KOPT-K1 (cell line): Measurements from ENCODE around the gene SLC47A2.

Source experiments
- H3K27ac ChIP-seq: fragments of 200-600 bp; sonication (generic); 2 replicates; pipeline ENCODE4 v1.5.1; 2016; ENCODE audit warnings: antibody characterized with exemption, mild to moderate bottlenecking, low read depth, low read length; ENCODE audit not compliant: poor library complexity, severe bottlenecking
- H3K36me3 ChIP-seq: fragments of 200-600 bp; sonication (generic); 2 replicates; pipeline ENCODE4 v1.5.1; 2017; ENCODE audit warnings: antibody characterized with exemption, mild to moderate bottlenecking, low read length, moderate library complexity; ENCODE audit not compliant: insufficient read depth
- H3K9me3 ChIP-seq: fragments of 200-600 bp; sonication (generic); 2 replicates; pipeline ENCODE4 v1.5.1; 2017; ENCODE audit warnings: antibody characterized with exemption, low read length, mild to moderate bottlenecking; ENCODE audit not compliant: insufficient read depth, poor library complexity, severe bottlenecking

SLC47A2 gene

DNA sequence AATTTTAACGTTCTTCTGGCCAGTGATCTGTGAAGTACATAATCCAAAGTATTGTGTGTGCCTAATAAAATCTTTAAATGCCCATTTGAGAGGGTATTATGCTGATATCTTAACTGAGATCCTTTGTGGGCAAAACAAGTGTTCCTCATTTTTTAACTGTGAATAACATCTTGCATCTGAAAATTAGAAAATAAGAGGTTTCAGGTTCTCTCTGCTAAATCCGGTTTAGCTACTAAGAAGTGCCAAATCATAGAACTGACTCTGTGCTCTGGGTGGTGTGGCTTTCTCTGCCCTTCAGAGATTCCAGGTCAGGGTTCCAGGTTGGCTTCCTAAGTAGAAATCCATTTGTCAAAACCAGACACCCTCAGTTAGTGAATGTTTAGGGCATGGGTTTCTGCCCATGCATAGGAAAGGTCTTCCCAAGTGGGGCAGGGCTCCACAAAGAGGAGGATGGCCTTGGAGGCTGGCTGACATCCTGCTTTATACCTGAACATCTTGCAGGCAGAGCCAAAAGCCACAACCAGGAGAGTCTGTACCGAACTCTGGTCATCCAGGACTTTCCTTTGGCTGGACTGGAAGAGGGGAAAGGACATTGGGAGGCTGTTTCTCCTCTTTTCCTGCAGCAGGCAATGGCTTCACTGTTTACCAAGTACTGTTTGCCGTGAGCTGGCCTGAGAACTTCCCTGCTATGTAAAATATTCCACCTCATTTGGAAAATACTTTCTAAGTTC lies 59.4 kb downstream of the SLC47A2 start:
- Histone ChIP-seq H3K9me3 (no peaks in the 10 kb centered on the region), H3K36me3 (no peaks in the 10 kb centered on the region), H3K27ac (no peak overlapping the region)

DNA sequence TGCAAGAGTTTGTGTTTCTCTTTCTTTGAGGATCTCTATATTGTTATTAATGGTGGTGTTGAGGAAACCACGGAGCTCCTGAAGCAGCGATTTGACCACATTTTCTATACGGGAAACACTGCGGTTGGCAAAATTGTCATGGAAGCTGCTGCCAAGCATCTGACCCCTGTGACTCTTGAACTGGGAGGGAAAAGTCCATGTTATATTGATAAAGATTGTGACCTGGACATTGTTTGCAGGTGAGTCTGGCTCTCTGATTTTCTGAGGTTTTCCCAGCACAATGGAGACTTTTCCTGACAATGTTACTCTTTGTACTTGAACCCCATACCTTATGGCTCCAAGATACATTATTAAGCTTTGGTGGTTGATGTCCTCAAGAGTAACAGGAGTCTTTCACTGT lies 60.0 kb downstream of the SLC47A2 start:
- no peaks in the 10 kb centered on the region for H3K36me3 ChIP-seq
- no peaks in the 10 kb centered on the region for H3K9me3 ChIP-seq

DNA sequence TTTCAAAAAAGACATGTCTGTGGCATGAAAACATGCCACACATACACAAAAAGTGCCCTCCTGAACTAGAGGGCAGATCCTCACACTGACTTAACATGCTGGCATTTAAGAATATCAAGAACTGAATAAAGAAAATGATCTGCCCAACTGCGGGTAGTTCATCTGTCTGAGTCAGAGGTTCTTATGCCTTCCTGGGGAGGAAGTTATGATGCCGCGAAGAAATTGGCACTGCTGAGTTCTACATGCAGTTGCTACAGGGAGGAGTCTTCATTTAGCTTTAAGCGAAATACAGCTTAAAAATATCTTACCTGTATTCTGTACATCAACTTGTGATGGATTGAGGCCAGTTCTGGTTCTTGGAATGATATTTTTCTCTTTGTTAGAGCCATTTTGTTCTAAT lies 61.5 kb downstream of the SLC47A2 start:
- Histone ChIP-seq H3K36me3 (no peaks in the 10 kb centered on the region), H3K27ac (no peak overlapping the region), H3K9me3 (no peaks in the 10 kb centered on the region)

More for the DNA sequence above, 60.0 kb downstream of the SLC47A2 start:
- H3K27ac ChIP-seq, result no peak overlapping the region

DNA sequence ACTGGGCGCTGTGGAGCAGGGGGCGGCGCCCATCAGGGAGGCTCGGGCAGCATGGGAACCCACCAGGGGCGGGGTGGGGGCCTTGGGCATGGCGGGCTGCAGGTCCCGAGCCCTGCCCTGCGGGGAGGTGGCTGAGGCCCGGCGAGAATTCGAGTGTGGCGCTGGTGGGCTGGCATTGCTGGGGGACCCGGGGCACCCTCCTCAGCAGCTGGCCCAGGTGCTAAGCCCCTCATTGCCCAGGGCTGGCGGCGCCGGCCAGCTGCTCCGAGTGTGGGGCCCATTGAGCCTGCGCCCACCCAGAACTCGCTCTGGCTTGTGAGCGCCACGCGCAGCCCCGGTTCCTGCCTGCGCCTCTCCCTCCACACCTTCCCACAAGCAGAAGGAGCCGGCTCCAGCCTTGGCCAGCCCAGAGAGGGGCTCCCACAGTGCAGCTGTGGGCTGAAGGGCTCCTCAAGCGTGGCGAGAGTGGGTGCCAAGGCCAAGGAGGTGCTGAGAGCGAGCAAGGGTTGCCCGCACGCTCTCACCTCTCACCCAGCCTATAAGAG lies 62.0 kb downstream of the SLC47A2 start:
- H3K27ac ChIP-seq, result no peak overlapping the region
- no peaks in the 10 kb centered on the region for H3K36me3 ChIP-seq
- no peaks in the 10 kb centered on the region for H3K9me3 ChIP-seq

DNA sequence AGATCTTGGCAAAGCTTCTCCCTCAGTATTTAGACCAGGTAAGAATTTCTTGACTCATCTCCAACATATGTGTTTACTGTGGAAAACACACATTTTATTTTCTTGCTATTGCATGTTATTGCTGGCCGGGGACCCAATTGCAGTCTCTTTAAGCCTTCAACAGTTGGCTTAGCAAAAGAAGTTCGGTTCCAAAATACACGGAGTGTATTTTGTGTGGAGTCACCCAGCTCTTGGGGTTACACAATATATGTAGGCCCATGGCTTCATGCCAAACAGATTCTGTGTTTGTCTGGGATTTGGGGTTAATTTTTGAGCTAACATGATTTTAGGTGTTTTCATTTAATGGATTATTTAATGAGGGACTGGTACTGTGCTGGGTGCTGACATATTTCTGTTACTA lies 63.8 kb downstream of the SLC47A2 start:
- Histone ChIP-seq H3K9me3 (no peaks in the 10 kb centered on the region), H3K27ac (no peak overlapping the region), H3K36me3 (no peaks in the 10 kb centered on the region)

DNA sequence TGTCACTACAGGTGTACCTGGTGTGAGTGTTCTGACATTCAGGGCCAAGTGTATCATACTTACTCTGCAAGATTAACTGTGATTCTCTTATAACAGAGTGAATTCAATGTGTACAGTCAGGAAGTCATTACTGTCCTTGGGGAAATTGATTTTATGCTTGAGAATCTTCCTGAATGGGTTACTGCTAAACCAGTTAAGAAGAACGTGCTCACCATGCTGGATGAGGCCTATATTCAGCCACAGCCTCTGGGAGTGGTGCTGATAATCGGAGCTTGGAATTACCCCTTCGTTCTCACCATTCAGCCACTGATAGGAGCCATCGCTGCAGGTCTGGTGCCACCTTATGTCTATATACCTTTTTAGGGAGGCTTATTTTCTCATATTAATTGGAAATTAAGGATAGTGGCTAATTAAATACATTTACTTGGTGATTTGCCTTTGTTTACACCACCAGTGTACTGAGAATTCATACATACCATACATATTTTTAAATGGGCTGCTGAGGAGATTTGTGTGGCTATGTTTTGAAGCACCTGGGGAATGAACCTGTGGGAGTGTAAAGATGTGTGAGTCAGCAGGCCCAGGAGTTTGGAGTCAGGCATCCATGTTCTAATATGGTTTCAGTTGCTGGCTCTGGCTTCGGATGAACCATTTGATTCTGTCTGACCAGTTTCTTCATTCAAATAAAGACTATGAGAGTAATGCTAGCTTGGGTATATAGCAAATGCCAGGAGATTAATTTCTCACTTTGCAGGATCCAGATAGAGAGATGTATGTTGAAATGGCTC lies 64.7 kb downstream of the SLC47A2 start:
- Histone ChIP-seq H3K9me3 (no peaks in the 10 kb centered on the region), H3K27ac (no peak overlapping the region), H3K36me3 (no peaks in the 10 kb centered on the region)

DNA sequence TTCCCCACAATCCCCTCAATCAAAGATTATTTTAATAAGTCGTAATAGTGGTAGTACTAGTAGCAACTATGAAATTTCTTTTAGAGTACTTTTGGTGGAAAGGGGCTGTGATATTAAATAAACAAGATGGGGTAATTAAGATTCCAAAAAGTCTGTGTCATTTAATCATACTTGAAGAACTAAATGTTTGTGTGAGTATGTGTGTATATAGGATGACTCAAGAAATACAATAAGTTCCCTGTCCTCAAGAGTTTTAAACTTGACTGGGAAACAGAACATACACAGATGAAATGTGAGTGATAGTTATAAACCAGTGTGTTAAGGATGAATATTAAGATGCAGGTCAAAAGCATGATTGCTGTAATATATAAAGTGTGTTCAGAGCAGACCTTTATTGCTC lies 65.6 kb downstream of the SLC47A2 start:
- no peaks in the 10 kb centered on the region for H3K9me3 ChIP-seq
- H3K27ac ChIP-seq, result no peak overlapping the region
- no peaks in the 10 kb centered on the region for H3K36me3 ChIP-seq

DNA sequence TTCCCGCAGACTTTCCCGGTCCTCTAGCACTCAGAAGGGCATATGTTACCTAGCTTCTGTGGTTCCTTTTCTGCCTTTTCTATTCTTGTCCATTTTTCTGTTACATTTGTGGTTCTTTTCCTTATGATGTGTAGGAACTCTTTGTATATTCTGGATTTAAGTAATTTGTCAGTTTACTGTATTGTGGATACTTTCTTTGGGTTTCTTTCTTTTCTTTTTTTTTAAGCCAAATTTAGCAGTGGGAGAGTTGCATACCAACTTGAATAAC lies 67.2 kb downstream of the SLC47A2 start:
- no peak overlapping the region for H3K27ac ChIP-seq
- no peaks in the 10 kb centered on the region for H3K36me3 ChIP-seq
- no peaks in the 10 kb centered on the region for H3K9me3 ChIP-seq

DNA sequence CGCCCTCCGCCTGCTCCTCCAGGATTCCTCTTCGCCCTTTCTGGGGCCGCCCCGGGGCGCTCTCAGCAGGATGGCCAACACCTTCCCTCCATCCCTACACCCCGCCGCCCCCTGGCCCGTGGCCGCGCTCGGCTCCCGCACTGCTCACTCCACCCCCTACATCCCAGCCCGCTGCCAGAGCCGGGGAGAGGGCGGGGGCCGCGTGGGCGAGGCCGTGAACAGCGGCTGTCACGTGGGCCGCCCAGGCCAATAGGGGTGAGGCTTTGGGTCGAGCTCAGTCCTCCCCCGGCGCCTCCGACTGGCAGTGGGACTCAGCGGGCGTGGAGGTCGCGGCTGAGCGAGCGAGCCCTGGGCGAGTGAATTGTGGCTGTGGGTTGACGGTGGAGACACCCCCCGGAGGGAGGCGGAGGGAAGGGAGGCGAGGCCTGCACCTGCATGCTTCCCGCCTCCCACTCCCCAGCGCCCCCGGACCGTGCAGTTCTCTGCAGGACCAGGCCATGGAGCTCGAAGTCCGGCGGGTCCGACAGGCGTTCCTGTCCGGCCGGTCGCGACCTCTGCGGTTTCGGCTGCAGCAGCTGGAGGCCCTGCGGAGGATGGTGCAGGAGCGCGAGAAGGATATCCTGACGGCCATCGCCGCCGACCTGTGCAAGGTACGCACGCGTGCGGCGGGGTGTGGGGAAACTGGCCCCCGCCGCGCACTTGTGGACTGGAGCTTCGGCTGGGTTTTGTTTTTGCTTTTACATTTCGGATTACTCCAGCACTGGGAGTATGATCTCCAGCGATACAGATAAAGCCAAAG lies 67.7 kb downstream of the SLC47A2 start, which contains the start of gene ALDH3A2:
Gene ALDH3A2, plus strand, starts transcription at position 277 of the 799 bp plus-strand sequence. Its CDS starts 221 bp downstream, at position 498.
- Histone ChIP-seq H3K27ac (no peak within 1 kb of the TSS), H3K9me3 (no peaks in the 10 kb centered on the region), H3K36me3 (no peaks in the 10 kb centered on the region)

DNA sequence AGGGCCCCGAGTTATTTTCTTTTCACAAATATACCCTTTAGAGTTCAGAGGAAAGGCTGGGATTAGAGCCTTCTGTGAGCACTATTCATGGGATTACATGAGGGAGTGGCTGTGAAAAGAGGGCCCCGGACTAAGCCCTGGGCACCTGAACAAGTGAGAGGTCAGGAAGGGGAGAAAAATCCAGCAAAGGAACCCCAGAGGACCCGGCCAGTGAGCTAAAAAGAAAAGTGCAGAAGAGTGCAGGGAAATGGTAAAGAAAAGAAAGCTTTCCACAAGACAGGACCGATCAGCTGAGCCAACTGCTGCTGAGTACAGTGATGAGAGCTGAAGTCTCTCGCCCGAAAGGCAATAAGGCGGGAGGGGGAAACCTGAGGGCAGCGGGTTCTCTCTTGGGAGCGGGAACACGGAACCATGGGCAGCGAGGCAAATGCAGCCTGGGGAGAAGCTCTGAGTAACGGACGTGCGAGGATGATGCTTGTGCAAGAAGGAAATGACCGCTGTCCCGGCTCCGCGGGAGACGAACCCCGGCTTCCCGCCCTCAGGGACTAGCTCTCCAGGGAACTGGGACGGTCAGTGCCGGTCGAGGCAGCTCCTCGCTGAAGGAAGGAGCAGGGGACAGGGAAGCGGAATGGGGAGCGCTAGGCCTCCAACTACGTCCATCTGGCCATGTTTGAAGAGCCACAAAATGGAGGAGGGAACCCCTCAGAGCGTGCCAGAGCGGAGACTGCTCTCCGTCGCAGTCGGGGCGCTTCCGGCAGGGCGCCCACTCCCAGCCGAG lies 68.5 kb downstream of the SLC47A2 start:
- no peaks in the 10 kb centered on the region for H3K9me3 ChIP-seq
- no peak overlapping the region for H3K27ac ChIP-seq
- no peaks in the 10 kb centered on the region for H3K36me3 ChIP-seq

DNA sequence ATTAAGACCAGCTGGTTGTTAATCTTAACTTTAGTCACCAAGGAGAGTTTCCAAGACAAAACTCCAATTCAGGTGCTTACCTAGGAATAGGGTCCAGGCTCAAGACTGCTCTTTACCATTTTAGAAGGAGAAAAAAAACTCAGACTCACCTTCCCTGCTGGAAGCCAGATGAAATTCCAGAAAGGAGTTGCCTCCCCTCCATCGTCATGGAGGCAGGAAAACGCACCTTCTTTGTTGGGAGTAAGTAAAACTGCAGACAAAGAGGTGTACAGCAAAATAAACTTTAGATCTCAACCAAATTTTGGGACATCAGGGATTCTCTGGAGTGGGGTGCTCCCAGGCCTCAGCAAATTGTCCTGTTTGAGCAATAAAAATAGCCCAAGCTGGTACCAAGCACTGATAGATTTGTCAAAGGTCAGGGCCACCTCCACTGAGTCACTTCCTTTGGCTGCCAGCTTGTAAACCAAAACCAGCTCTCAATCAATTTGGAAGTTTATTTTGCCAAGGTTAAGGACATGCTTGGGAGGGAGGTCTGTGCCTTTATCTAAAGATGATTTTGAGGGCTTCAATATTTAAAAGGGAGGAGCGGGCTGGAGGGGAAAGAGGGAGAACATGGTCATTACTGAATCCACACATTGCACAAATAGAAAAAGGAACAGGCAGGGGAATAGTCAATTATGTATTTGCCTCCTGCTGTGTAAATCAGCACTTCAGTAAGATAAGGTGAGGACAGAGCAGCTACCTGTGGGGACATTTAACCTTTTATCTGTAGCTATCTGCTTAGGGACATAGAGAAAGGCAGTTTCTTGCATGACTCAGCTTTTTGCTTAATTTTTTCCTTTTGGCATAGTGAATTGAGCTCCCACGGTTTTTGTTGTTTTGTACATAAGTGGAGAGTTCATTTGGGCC lies 69.3 kb downstream of the SLC47A2 start:
- Histone ChIP-seq H3K9me3 (no peaks in the 10 kb centered on the region), H3K27ac (no peak overlapping the region), H3K36me3 (no peaks in the 10 kb centered on the region)

DNA sequence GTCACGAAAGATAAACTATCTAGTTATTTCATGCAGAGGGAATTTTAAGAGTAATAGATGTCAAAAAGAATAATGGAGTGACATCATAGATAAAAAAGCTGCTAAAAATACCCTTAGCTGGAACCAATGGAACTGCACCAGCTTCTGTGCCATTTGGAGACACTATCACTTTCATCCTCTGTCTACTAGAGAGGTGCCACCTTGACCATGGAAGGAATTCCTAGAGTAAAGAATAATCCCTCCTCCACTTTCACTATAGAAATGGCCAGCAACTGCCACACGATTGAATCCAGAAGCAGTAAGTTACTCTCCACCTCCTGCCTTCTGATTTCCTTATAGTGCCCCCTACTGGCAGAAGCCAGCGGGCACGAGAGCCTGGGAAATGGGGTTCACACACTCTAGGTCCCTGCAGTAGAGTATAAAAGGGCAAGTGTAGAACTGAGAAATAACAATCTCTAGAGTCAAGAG lies 70.6 kb downstream of the SLC47A2 start:
- H3K27ac ChIP-seq, result no peak overlapping the region
- no peaks in the 10 kb centered on the region for H3K9me3 ChIP-seq
- H3K36me3 ChIP-seq, result no peaks in the 10 kb centered on the region

DNA sequence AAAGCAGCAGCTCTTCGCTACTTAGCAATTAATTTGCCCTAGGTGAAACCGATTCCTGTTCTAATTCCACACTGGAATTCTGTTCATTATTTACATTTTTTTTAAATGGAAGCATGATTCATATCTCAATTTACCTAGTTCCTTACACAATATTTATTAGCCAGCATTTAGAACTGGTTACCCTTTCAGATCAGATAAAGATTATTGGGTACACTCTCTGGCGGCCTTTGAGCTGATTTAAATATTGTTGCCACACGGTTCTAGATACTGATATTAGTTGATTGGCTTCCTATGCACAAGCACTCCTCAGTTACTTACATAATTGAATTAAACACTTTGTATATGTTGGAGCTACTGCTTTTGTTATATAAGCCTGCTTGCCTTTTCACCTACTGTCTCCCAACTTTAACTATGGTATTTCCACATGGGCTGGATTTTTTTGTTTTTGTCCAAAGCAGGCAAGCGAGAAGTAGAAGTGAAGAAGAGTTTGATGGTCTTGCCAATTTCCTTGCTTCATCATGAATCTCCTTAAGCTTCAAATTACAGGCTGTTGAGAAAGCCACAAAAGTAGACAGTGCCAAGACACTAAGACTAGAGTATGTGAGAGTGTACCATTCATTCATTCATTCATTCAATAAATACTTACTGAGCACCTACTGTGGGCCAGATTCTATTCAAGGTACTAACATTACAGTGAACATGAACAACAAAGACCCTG lies 71.7 kb downstream of the SLC47A2 start:
- H3K36me3 ChIP-seq, result no peaks in the 10 kb centered on the region
- H3K27ac ChIP-seq, result no peak overlapping the region
- no peaks in the 10 kb centered on the region for H3K9me3 ChIP-seq
